Large intestine (tissue), 3 donors: ENCODE data around the gene BTG4. TPM values are rescaled to one million over a fixed set of nuclear protein-coding genes. Genes with fewer than 3 reads are reported as not detected.

ENCODE experiments used
- DNase-seq, 2 donors: peaks; one replicate each; pipeline versions ENCODE4 v3.0.0 to v3.0.0-alpha.2; 2013
- H3K27ac ChIP-seq: one replicate; pipeline ENCODE4 v1.5.1; 2013; ENCODE audit warnings: low read length
- H3K27me3 ChIP-seq: 2 replicates; pipeline ENCODE4 v1.6.1; 2013; ENCODE audit warnings: low read length; ENCODE audit not compliant: control insufficient read depth, insufficient read depth
- H3K36me3 ChIP-seq: 2 replicates; pipeline ENCODE4 v1.6.1; 2013; ENCODE audit warnings: low read length; ENCODE audit not compliant: control insufficient read depth, insufficient read depth
- H3K4me1 ChIP-seq: one replicate; pipeline ENCODE4 v1.6.1; 2013; ENCODE audit warnings: low read length; ENCODE audit not compliant: control insufficient read depth, insufficient read depth
- H3K4me3 ChIP-seq: one replicate; pipeline ENCODE4 v1.5.1; 2013; ENCODE audit warnings: low read length
- H3K9me3 ChIP-seq: one replicate; pipeline ENCODE4 v1.6.1; 2013; ENCODE audit warnings: mild to moderate bottlenecking, low read depth, low read length, moderate library complexity; ENCODE audit not compliant: control insufficient read depth
- WGBS: methylation state at CpG from one replicate; pipeline ENCODE4 v1.1.5; 2013; ENCODE audit warnings: low lambda C conversion rate; ENCODE audit not compliant: insufficient coverage; 5-methylcytosine and 5-hydroxymethylcytosine counted together
- polyA plus RNA-seq: library from polyadenylated mRNA; unstranded; fragments of 120-200 nt; gene quantifications from one replicate; pipeline ENCODE4 v1.2.1, GENCODE V29; 2013

Gene BTG4
- polyA plus RNA-seq, 1 donor: not detected

GRCh38 chr11:111456086-111456858 lies 55.9 kb downstream of the BTG4 start:
- H3K4me1 ChIP-seq: no peaks in the 10 kb centered on the region
- H3K4me3 ChIP-seq: no peak overlapping the region
- DNase-seq: no peak
- no peak overlapping the region for H3K27ac ChIP-seq
- 83% methylated on average over 1 of the region's 16 CpGs for WGBS
- H3K36me3 ChIP-seq: no peaks in the 10 kb centered on the region
- peaks cover 14% of the 10 kb centered on the region for H3K27me3 ChIP-seq
- no peaks in the 10 kb centered on the region for H3K9me3 ChIP-seq

- Histone ChIP-seq H3K4me1 (no peaks in the 10 kb centered on the region), H3K27ac (no peak overlapping the region), H3K27me3 (peaks cover 14% of the 10 kb centered on the region), H3K9me3 (no peaks in the 10 kb centered on the region), H3K36me3 (no peaks in the 10 kb centered on the region), H3K4me3 (no peak overlapping the region)
- no peak for DNase-seq
- WGBS: no CpG with 5 or more reads among the region's 21 CpGs
These were observed 56.7 kb downstream of the BTG4 start for GRCh38 chr11:111455291-111456085.

- WGBS: no CpG with 5 or more reads among the region's 11 CpGs
- Histone ChIP-seq H3K27ac (no peak overlapping the region), H3K9me3 (no peaks in the 10 kb centered on the region), H3K27me3 (peaks cover 14% of the 10 kb centered on the region), H3K4me3 (no peak overlapping the region), H3K36me3 (no peaks in the 10 kb centered on the region), H3K4me1 (no peaks in the 10 kb centered on the region)
- DNase-seq: peak; percentile 27 to 38
These were observed 57.5 kb downstream of the BTG4 start for GRCh38 chr11:111454561-111455192.

- H3K36me3 ChIP-seq: no peaks in the 10 kb centered on the region
- no peaks in the 10 kb centered on the region for H3K9me3 ChIP-seq
- 100% methylated on average over 1 of the region's 10 CpGs for WGBS
- no peaks in the 10 kb centered on the region for H3K4me1 ChIP-seq
- no peak overlapping the region for H3K27ac ChIP-seq
- peaks cover 8% of the 10 kb centered on the region for H3K27me3 ChIP-seq
- DNase-seq: no peak
- H3K4me3 ChIP-seq: no peak overlapping the region
These were observed 59.2 kb downstream of the BTG4 start for GRCh38 chr11:111452817-111453552.

GRCh38 chr11:111452146-111452545 lies 60.0 kb downstream of the BTG4 start:
- no peak for DNase-seq
- no peaks in the 10 kb centered on the region for H3K36me3 ChIP-seq
- whole genome bisulfite sequencing: no CpG with 5 or more reads among the region's 6 CpGs
- H3K4me3 ChIP-seq: no peak overlapping the region
- H3K9me3 ChIP-seq: no peaks in the 10 kb centered on the region
- no peaks in the 10 kb centered on the region for H3K4me1 ChIP-seq
- no peak overlapping the region for H3K27ac ChIP-seq
- peaks cover 6% of the 10 kb centered on the region for H3K27me3 ChIP-seq

- no CpG with 5 or more reads among the region's 12 CpGs for WGBS
- Histone ChIP-seq H3K36me3 (no peaks in the 10 kb centered on the region), H3K9me3 (no peaks in the 10 kb centered on the region), H3K4me1 (no peaks in the 10 kb centered on the region), H3K27me3 (no peaks in the 10 kb centered on the region), H3K4me3 (no peak overlapping the region), H3K27ac (no peak overlapping the region)
- DNase-seq: no peak
These were observed 61.5 kb downstream of the BTG4 start for GRCh38 chr11:111450480-111451320.

- Histone ChIP-seq H3K27me3 (no peaks in the 10 kb centered on the region), H3K4me3 (no peak overlapping the region), H3K9me3 (no peaks in the 10 kb centered on the region), H3K4me1 (no peaks in the 10 kb centered on the region), H3K27ac (no peak overlapping the region), H3K36me3 (no peaks in the 10 kb centered on the region)
- no peak for DNase-seq
- WGBS: no CpG with 5 or more reads among the region's 4 CpGs
These were observed 62.3 kb downstream of the BTG4 start for GRCh38 chr11:111449696-111450479.

GRCh38 chr11:111448831-111449557 lies 63.2 kb downstream of the BTG4 start:
- Histone ChIP-seq H3K36me3 (no peaks in the 10 kb centered on the region), H3K9me3 (no peaks in the 10 kb centered on the region), H3K4me1 (no peaks in the 10 kb centered on the region), H3K27me3 (no peaks in the 10 kb centered on the region), H3K27ac (no peak overlapping the region), H3K4me3 (no peak overlapping the region)
- DNase-seq: no peak
- WGBS: 79% methylated on average over 3 of the region's 11 CpGs
